ENCODE measurements around the gene AFF1. TPM values are rescaled to one million over a fixed set of nuclear protein-coding genes. Genes with fewer than 3 reads are reported as not detected.
"Not testable (repeated sequence)": the region's sequence is repeated elsewhere in the genome, so short reads cannot be mapped to it uniquely, and the experiment has no call there.

AFF1 gene
- total RNA-seq, 1 experiment from 2014 or later = 23.9 TPM

GRCh38 chr4:87012265-87012953, 77.6 kb downstream of the AFF1 start:
- Histone ChIP-seq H3K27me3 (ENCODE audit: control insufficient read depth, insufficient read depth, low read length) (no peaks in the 10 kb centered on the region), H3K4me1 (ENCODE audit: control insufficient read depth, insufficient read depth, low read length) (peaks cover 51% of the 10 kb centered on the region), H3K27ac (ENCODE audit: low read length) (no peak overlapping the region), H3K36me3 (ENCODE audit: control insufficient read depth, insufficient read depth, low read length) (no peaks in the 10 kb centered on the region; the same call in 1 of the 2 replicates), H3K4me3 (ENCODE audit: low read depth in 2 of 2, low read length in 2 of 2) (no peak overlapping the region), H3K9me3 (ENCODE audit: control insufficient read depth, insufficient read depth, low read depth, low read length) (no peaks in the 10 kb centered on the region)
- no peak for DNase-seq (ENCODE audit: low read depth, low spot score)
- in situ Hi-C loops (cut with HindIII; ENCODE audit: low pct_unique_long_range_greater_than_20kb, low sequenced_read_pairs) = no loop called here
- TF ChIP-seq TCF7L2 (IDR thresholded peaks at IDR 0.05; ENCODE audit: low read depth, low read length) = no peak
- TF ChIP-seq, protein P1, sequence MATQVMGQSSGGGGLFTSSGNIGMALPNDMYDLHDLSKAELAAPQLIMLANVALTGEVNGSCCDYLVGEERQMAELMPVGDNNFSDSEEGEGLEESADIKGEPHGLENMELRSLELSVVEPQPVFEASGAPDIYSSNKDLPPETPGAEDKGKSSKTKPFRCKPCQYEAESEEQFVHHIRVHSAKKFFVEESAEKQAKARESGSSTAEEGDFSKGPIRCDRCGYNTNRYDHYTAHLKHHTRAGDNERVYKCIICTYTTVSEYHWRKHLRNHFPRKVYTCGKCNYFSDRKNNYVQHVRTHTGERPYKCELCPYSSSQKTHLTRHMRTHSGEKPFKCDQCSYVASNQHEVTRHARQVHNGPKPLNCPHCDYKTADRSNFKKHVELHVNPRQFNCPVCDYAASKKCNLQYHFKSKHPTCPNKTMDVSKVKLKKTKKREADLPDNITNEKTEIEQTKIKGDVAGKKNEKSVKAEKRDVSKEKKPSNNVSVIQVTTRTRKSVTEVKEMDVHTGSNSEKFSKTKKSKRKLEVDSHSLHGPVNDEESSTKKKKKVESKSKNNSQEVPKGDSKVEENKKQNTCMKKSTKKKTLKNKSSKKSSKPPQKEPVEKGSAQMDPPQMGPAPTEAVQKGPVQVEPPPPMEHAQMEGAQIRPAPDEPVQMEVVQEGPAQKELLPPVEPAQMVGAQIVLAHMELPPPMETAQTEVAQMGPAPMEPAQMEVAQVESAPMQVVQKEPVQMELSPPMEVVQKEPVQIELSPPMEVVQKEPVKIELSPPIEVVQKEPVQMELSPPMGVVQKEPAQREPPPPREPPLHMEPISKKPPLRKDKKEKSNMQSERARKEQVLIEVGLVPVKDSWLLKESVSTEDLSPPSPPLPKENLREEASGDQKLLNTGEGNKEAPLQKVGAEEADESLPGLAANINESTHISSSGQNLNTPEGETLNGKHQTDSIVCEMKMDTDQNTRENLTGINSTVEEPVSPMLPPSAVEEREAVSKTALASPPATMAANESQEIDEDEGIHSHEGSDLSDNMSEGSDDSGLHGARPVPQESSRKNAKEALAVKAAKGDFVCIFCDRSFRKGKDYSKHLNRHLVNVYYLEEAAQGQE (IDR thresholded peaks at IDR 0.05; ENCODE audit: insufficient read depth in 1 of 2, low read depth in 2 of 2, low read length in 1 of 2) = no peak
- no peak for TF ChIP-seq POLR2AphosphoS5 (IDR thresholded peaks at IDR 0.05; ENCODE audit: low read depth, low read length)
- TF ChIP-seq SIN3A (IDR thresholded peaks at IDR 0.05; ENCODE audit: borderline replicate concordance, insufficient read depth, low read depth, low read length) = no peak
- TF ChIP-seq, protein P2, sequence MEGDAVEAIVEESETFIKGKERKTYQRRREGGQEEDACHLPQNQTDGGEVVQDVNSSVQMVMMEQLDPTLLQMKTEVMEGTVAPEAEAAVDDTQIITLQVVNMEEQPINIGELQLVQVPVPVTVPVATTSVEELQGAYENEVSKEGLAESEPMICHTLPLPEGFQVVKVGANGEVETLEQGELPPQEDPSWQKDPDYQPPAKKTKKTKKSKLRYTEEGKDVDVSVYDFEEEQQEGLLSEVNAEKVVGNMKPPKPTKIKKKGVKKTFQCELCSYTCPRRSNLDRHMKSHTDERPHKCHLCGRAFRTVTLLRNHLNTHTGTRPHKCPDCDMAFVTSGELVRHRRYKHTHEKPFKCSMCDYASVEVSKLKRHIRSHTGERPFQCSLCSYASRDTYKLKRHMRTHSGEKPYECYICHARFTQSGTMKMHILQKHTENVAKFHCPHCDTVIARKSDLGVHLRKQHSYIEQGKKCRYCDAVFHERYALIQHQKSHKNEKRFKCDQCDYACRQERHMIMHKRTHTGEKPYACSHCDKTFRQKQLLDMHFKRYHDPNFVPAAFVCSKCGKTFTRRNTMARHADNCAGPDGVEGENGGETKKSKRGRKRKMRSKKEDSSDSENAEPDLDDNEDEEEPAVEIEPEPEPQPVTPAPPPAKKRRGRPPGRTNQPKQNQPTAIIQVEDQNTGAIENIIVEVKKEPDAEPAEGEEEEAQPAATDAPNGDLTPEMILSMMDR (IDR thresholded peaks at IDR 0.05) = no peak
- intact Hi-C loops (cut with micrococcal nuclease; ENCODE audit: unreplicated experiment) = no loop called here
- ChIA-PET POLR2A (no interaction called here), CTCF (no interaction called here)
- no TSS peak for BruUV-seq (replicated peaks)
- no peak for ATAC-seq

- DNase-seq (ENCODE audit: low read depth, low spot score); H3K27me3 ChIP-seq (ENCODE audit: control insufficient read depth, insufficient read depth, low read length); POLR2A ChIA-PET; H3K9me3 ChIP-seq (ENCODE audit: control insufficient read depth, insufficient read depth, low read depth, low read length); BruUV-seq (replicated peaks); intact Hi-C loops (cut with micrococcal nuclease; ENCODE audit: unreplicated experiment); in situ Hi-C loops (cut with HindIII; ENCODE audit: low pct_unique_long_range_greater_than_20kb, low sequenced_read_pairs); H3K27ac ChIP-seq (ENCODE audit: low read length); H3K4me3 ChIP-seq (ENCODE audit: low read depth in 2 of 2, low read length in 2 of 2); H3K36me3 ChIP-seq (ENCODE audit: control insufficient read depth, insufficient read depth, low read length); ATAC-seq; CTCF ChIA-PET: not testable (repeated sequence)
- H3K4me1 ChIP-seq (ENCODE audit: control insufficient read depth, insufficient read depth, low read length) = peaks cover 51% of the 10 kb centered on the region
Observed at GRCh38 chr4:87012954-87013308, 78.1 kb downstream of the AFF1 start.

DNA sequence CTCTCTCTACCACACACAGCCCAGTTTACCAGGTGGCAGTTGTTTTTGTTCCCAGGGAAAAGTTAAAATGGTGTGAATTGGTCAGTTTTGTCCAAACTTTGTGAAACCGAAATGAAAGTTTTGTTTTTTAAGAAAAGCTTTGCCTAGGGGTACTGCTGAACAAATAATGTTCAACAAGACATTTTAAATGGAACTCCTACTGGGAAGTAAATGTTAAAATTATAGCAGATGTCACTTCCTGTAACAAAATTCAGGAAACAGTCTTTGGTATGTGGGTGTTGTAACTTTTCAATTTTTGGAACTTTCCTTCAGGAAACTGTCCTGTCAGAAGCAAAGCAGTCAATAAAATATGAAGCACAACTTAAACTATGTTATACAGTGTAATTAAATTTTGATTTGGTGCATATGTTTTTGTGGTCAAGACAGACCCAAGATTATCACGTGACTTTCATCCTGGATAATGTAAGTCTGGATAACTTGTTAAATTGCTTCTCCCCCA, 79.5 kb downstream of the AFF1 start:
- BruUV-seq (replicated peaks) = no TSS peak
- in situ Hi-C loops (cut with HindIII; ENCODE audit: low pct_unique_long_range_greater_than_20kb, low sequenced_read_pairs) = no loop called here
- POLR2A ChIA-PET = no interaction called here
- no peaks in the 10 kb centered on the region for H3K36me3 ChIP-seq (ENCODE audit: control insufficient read depth, insufficient read depth, low read length)
- DNase-seq (ENCODE audit: low read depth, low spot score) (no peak), ATAC-seq (no peak)
- TF ChIP-seq, protein P1 (IDR thresholded peaks at IDR 0.05; ENCODE audit: insufficient read depth in 1 of 2, low read depth in 2 of 2, low read length in 1 of 2) = no peak
- TF ChIP-seq POLR2AphosphoS5 (IDR thresholded peaks at IDR 0.05; ENCODE audit: low read depth, low read length) (no peak), TCF7L2 (IDR thresholded peaks at IDR 0.05; ENCODE audit: low read depth, low read length) (no peak), SIN3A (IDR thresholded peaks at IDR 0.05; ENCODE audit: borderline replicate concordance, insufficient read depth, low read depth, low read length) (no peak)
- TF ChIP-seq, protein P2 (IDR thresholded peaks at IDR 0.05) = no peak
- no peaks in the 10 kb centered on the region for H3K9me3 ChIP-seq (ENCODE audit: control insufficient read depth, insufficient read depth, low read depth, low read length)
- CTCF ChIA-PET = no interaction called here
- H3K27me3 ChIP-seq (ENCODE audit: control insufficient read depth, insufficient read depth, low read length) = no peaks in the 10 kb centered on the region
- H3K4me1 ChIP-seq (ENCODE audit: control insufficient read depth, insufficient read depth, low read length) = peaks cover 41% of the 10 kb centered on the region
- H3K27ac ChIP-seq (ENCODE audit: low read length) = peak overlapping the region; percentile 39; the same call in 1 of the 2 replicates
- intact Hi-C loops (cut with micrococcal nuclease; ENCODE audit: unreplicated experiment) = no loop called here
- no peak overlapping the region for H3K4me3 ChIP-seq (ENCODE audit: low read depth in 2 of 2, low read length in 2 of 2)

Data from Panc1 (cell line).